Heart left ventricle (tissue), 13 donors: ENCODE results near the gene TTN.

Experiments used
- POLR2A ChIP-seq, 2 donors: fragments of 450-650 bp; IDR thresholded peaks; one replicate each; pipeline ENCODE4 v1.6.1; 2017; ENCODE audit warnings: antibody characterized with exemption in 2 of 2, mild to moderate bottlenecking in 2 of 2, moderate library complexity in 2 of 2
- TF ChIP-seq, protein P1 (sequence below), 12 donors: fragments of 200-600 bp; sonication (generic) in 4 of 12; IDR thresholded peaks; one replicate each; pipeline versions ENCODE4 v1.5.0 to v1.8.0; 2018 to 2022; ENCODE audit warnings: antibody characterized with exemption in 12 of 12, mild to moderate bottlenecking in 5 of 12
- donor health status: ischemic (EF 13 %, LVEDD 7.1; RV severe dilation, severe dysfunction).
- donor health status: DM: no; HTN: yes; CAD: no.
- donor health status: DM: no; HTN: no; CAD: no.
- donor health status: ischemic (EF 25% LVEDD 6.9; RV normal size, moderate dysfunction).
- donor health status: ischemic (EF 25% LVEDD 5.7; RV mildly dilated, moderate dysfunction).
- donor health status: ischemic (EF 35%, LVEDD 5.7; RV mildly dilated, moderate dysfunction).
- donor health status: nonischemic (EF 11% LVEDD 7.7; RV severe dilation, severe dysfunction).
- donor health status: DM: yes; HTN: yes; CAD: no.
- donor health status: PGD.
- donor health status: ischemic (EF 29% LVEDD 5.4; RV normal size, mild dysfunction).
- donor health status: nonischemic (EF 23%, LVEDD 6.1; RV moderate dilation, normal function).

- TF ChIP-seq, protein P1, sequence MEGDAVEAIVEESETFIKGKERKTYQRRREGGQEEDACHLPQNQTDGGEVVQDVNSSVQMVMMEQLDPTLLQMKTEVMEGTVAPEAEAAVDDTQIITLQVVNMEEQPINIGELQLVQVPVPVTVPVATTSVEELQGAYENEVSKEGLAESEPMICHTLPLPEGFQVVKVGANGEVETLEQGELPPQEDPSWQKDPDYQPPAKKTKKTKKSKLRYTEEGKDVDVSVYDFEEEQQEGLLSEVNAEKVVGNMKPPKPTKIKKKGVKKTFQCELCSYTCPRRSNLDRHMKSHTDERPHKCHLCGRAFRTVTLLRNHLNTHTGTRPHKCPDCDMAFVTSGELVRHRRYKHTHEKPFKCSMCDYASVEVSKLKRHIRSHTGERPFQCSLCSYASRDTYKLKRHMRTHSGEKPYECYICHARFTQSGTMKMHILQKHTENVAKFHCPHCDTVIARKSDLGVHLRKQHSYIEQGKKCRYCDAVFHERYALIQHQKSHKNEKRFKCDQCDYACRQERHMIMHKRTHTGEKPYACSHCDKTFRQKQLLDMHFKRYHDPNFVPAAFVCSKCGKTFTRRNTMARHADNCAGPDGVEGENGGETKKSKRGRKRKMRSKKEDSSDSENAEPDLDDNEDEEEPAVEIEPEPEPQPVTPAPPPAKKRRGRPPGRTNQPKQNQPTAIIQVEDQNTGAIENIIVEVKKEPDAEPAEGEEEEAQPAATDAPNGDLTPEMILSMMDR (IDR thresholded peaks at IDR 0.05), result no peak
- no peak for TF ChIP-seq POLR2A (IDR thresholded peaks at IDR 0.05)
Measured at GRCh38 chr2:178496049-178496448, 311.2 kb downstream of the TTN start.
